ENCODE measurements around the gene PIAS1. TPM values are rescaled to one million over a fixed set of nuclear protein-coding genes. Genes with fewer than 3 reads are reported as not detected.

Gene PIAS1
- total and polyA plus RNA-seq, 2 donors (not counting 3 experiments of a cell fraction or from before 2014, with no cell fraction given) = 23.7 to 24.2 TPM

DNA sequence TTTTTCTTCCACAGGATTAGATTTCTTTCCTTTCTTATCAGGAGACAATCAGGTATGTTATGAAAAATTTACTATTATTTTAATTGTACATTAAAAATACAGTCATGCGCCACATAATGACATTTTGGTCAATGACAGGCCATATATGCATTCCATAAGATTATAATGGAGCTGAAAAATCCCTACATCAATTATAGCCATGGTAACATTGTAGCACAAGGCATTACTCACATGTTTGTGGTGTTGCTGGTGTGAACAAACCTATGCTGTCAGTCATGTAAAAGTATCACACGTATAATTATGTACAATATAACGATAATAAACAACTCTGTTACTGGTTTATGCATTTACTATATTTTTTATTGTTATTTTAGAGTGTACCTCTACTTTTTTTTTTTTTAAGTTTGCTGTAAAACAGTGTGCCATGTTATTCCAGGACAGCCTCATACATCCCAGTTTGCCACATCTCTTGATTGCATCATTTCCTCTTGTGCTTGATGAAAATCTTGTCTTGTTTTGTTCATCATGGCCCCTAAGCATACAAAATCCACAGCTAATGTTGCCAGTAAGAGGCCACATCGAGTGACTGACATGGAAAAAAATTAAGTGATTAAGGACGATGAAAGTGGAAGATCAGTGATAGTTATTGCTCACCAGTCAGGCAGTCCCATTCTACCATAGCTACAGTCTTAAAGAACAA is 129.7 kb downstream of the PIAS1 start:
- no peak overlapping the region for H3K4me2 ChIP-seq (ENCODE audit: insufficient read depth, low read length)
- FAIRE-seq (no peak), DNase-seq (ENCODE audit: low read depth, low spot score) (no peak)
- H3K79me2 ChIP-seq (ENCODE audit: control insufficient read depth, insufficient read depth, low read length) = no peaks in the 10 kb centered on the region
- no peaks in the 10 kb centered on the region for H3K9me3 ChIP-seq (replicated peaks; ENCODE audit: control insufficient read depth, insufficient read depth, low read length)
- H3K36me3 ChIP-seq (ENCODE audit: control insufficient read depth in 2 of 2, extremely low read depth in 1 of 2, insufficient read depth in 2 of 2, low read length in 2 of 2) = peaks cover 10 to 11% of the 10 kb centered on the region in 2 experiments
- BruUV-seq (replicated peaks) = no TSS peak
- H3K27me3 ChIP-seq (ENCODE audit: control insufficient read depth in 2 of 2, insufficient read depth in 2 of 2, low read length in 2 of 2) = no peaks in the 10 kb centered on the region
- ChIA-PET CTCF (interaction anchor here (1.9 kb wide), 1 partner anchor 11 kb away, joined by 6 read pairs; no protein-coding TSS in a partner anchor), POLR2A (no interaction called here)
- H3K4me3 ChIP-seq (replicated peaks in 1 of 3; ENCODE audit: insufficient read depth in 1 of 3, low read depth in 1 of 3, low read length in 3 of 3) = no peak overlapping the region
- intact Hi-C loops (cut with micrococcal nuclease) (no loop called here), dilution Hi-C loops (cut with MboI; ENCODE audit: extremely low pct_ligation_motif_present, low sequenced_read_pairs) (no loop called here)
- TF ChIP-seq POLR2AphosphoS5 (IDR thresholded peaks at IDR 0.05; ENCODE audit: insufficient read depth, low read depth, low read length) = no peak
- TF ChIP-seq GATA2 (IDR thresholded peaks at IDR 0.05; ENCODE audit: insufficient read depth, insufficient read length, low read depth, low read length) = no peak
- no peak for TF ChIP-seq EZH2 (IDR thresholded peaks at IDR 0.05; ENCODE audit: borderline replicate concordance, low read depth, low read length, severe bottlenecking)
- TF ChIP-seq POLR2A (IDR thresholded peaks at IDR 0.05; ENCODE audit: low read depth, low read length) = no peak
- no peak for TF ChIP-seq MYC (IDR thresholded peaks at IDR 0.05; ENCODE audit: low read depth, low read length)
- no peak for TF ChIP-seq MAX (IDR thresholded peaks at IDR 0.05; ENCODE audit: insufficient read depth, insufficient read length)
- no peak for TF ChIP-seq FOS (IDR thresholded peaks at IDR 0.05; ENCODE audit: borderline replicate concordance, insufficient read depth, low read length)
- TF ChIP-seq CTCF (IDR thresholded peaks at IDR 0.05; ENCODE audit: extremely low read depth in 1 of 2, insufficient read depth in 1 of 2, low read depth in 1 of 2, low read length in 2 of 2) = no peak
- TF ChIP-seq JUN (IDR thresholded peaks at IDR 0.05; ENCODE audit: borderline replicate concordance, insufficient read depth, insufficient read length, low read depth) = no peak
- H3K4me1 ChIP-seq (ENCODE audit: control insufficient read depth, extremely low read depth, insufficient read depth, low read length) = no peaks in the 10 kb centered on the region
- H3K27ac ChIP-seq (ENCODE audit: insufficient read depth, low read depth, low read length) = no peak overlapping the region
- no peaks in the 10 kb centered on the region for H3K9me1 ChIP-seq (replicated peaks; ENCODE audit: control insufficient read depth, extremely low read depth, insufficient read depth, low read length)
- H3K9ac ChIP-seq (replicated peaks; ENCODE audit: extremely low read depth, insufficient read depth, low read length) = no peak overlapping the region
- no peaks in the 10 kb centered on the region for H4K20me1 ChIP-seq (replicated peaks; ENCODE audit: control insufficient read depth, extremely low read depth, insufficient read depth, low read length)
- no peak overlapping the region for H2AFZ ChIP-seq (ENCODE audit: low read depth, low read length)

All from endothelial cell of umbilical vein (primary cell).